GM10266 (cell line): ENCODE measurements around the gene PPL.

Experiments used
- DNase-seq: peaks from one replicate; pipeline ENCODE4 v3.0.0; 2012; ENCODE audit errors: extremely low spot score
- TF ChIP-seq, protein P1 (sequence below): IDR thresholded peaks from 2 replicates; pipeline ENCODE4 v1.5.1; 2012; ENCODE audit warnings: mild to moderate bottlenecking, low read depth; ENCODE audit not compliant: control insufficient read depth, insufficient read depth; ENCODE audit errors: missing control alignments

The PPL gene

GRCh38 chr16:4852221-4852872 lies 84.6 kb downstream of the PPL start:
- TF ChIP-seq, protein P1, sequence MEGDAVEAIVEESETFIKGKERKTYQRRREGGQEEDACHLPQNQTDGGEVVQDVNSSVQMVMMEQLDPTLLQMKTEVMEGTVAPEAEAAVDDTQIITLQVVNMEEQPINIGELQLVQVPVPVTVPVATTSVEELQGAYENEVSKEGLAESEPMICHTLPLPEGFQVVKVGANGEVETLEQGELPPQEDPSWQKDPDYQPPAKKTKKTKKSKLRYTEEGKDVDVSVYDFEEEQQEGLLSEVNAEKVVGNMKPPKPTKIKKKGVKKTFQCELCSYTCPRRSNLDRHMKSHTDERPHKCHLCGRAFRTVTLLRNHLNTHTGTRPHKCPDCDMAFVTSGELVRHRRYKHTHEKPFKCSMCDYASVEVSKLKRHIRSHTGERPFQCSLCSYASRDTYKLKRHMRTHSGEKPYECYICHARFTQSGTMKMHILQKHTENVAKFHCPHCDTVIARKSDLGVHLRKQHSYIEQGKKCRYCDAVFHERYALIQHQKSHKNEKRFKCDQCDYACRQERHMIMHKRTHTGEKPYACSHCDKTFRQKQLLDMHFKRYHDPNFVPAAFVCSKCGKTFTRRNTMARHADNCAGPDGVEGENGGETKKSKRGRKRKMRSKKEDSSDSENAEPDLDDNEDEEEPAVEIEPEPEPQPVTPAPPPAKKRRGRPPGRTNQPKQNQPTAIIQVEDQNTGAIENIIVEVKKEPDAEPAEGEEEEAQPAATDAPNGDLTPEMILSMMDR: no peak
- DNase-seq: no peak

GRCh38 chr16:4850211-4850610 lies 86.7 kb downstream of the PPL start:
- TF ChIP-seq, protein P1: no peak
- DNase-seq: no peak

- TF ChIP-seq, protein P1: no peak
- DNase-seq: no peak
Measured at GRCh38 chr16:4847774-4848587, 89.0 kb downstream of the PPL start.

DNA sequence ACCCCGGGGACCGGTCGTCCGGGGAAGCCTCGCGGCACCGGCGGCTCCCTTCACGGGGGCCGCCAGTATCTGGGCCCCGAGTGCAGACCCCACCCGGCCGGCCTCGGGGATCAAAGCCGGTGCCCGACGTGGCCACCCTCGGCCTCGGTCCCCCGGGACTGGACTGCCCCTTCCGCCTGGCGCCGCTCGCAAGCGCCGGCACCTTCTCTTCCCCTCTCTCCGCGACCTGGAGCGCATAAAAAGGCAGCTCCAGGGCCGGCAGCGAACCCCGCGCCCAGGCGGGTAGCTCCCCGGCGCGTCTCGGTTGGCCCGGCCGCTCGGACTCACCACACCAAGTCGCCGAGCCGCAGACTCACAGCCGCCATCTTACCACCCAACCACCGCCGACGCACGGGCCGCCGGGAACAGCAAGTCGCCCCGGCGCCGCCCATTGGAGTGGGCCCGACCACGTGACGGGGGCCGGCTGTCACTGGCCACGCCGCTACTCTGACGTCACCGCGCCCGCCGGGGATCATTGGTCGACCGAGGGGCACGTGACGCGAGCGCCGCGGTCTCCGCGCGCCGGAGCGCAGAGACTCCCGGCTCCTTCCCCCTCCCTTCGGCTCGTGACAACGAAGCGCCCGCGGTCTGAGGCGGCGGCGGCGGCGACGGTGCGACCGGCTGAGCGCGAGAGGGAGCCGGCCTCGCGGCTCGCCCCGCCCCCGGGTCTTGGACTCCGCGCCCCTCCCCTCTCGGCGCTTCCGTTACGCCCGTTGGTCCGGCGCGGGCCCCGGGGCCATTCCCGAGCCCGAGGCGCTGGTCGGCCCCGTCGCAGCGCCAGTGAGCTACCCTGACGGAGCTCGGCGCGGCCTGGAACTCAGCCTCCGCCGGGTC lies 89.8 kb downstream of the PPL start, which contains the start of the genes GLYR1 and UBN1:
Gene GLYR1, minus strand, starts transcription at position 388 of the 873 bp plus-strand sequence. Its CDS starts 23 bp downstream, at position 365.
Gene UBN1, plus strand, starts transcription at position 581 of the 873 bp plus-strand sequence. CDS start 5,437 bp downstream, outside the sequence.
- peak; percentile 99 for DNase-seq
- TF ChIP-seq, protein P1: no peak

DNA sequence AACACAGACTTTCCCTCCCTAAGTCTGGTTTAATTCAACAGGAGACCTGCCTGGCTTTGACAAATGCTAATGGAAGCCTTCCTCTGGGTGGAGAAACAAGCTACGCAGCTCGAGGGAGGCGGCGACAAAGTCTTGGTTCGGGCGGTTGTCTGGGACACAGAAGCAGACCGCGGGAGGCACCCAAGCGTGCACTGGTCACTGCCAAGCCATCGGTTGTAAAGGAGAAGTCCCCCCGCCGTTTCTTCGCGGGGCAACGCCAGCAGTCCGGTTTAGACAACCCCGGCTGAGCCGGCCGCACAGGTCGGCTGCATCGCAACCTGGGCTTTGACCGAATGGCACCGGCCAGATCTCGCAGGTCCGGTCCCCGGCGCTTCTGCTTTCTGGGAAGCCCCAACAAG lies 90.4 kb downstream of the PPL start:
- TF ChIP-seq, protein P1: no peak
- DNase-seq: peak; percentile 51

- DNase-seq: no peak
- TF ChIP-seq, protein P1: no peak
Measured at GRCh38 chr16:4840984-4841383, 96.0 kb downstream of the PPL start.
